Measurements from ENCODE around the gene PSMB7. TPM values are rescaled to one million over a fixed set of nuclear protein-coding genes. Genes with fewer than 3 reads are reported as not detected.
A peak's percentile ranks its signal among the peaks of the same experiment; 100 is the strongest.

PSMB7 gene
- total RNA-seq, 4 donors from 2014 or later, result 74.7 to 181 (median 100) TPM

- Histone ChIP-seq H3K4me3 (no peak overlapping the region), H3K27me3 (no peaks in the 10 kb centered on the region), H3K4me1 (peaks cover 0 to 34% (median 0%) of the 10 kb centered on the region in 4 donors), H3K27ac (no peak overlapping the region), H3K9me3 (no peaks in the 10 kb centered on the region), H3K36me3 (peaks cover 0 to 67% (median 0%) of the 10 kb centered on the region in 3 donors)
- TF ChIP-seq POLR2A (IDR thresholded peaks at IDR 0.05) (no peak), EP300 (IDR thresholded peaks at IDR 0.05) (no peak), CTCF (IDR thresholded peaks at IDR 0.05) (no peak)
- no peak for DNase-seq (ENCODE audit: low spot score in 2 of 2)
- WGBS, 2 donors, result 87 to 95% methylated on average over 6 of the region's 6 CpGs
Measured at GRCh38 chr9:124359426-124359825, 55.8 kb downstream of the PSMB7 start.

- no peaks in the 10 kb centered on the region for H3K27me3 ChIP-seq
- peaks cover 0 to 42% (median 0%) of the 10 kb centered on the region in 4 donors for H3K4me1 ChIP-seq
- no peak overlapping the region for H3K4me3 ChIP-seq
- TF ChIP-seq CTCF (IDR thresholded peaks at IDR 0.05) (no peak), EP300 (IDR thresholded peaks at IDR 0.05) (no peak), POLR2A (IDR thresholded peaks at IDR 0.05) (no peak)
- WGBS, 2 donors, result 94 to 95% methylated on average over 13 of the region's 13 CpGs
- no peak for DNase-seq (ENCODE audit: low spot score in 2 of 2)
- H3K36me3 ChIP-seq, result peaks cover 0 to 67% (median 0%) of the 10 kb centered on the region in 3 donors
- H3K27ac ChIP-seq, result no peak overlapping the region
- H3K9me3 ChIP-seq, result no peaks in the 10 kb centered on the region
Measured at GRCh38 chr9:124358631-124359030, 56.6 kb downstream of the PSMB7 start.

GRCh38 chr9:124357721-124358361, 57.4 kb downstream of the PSMB7 start:
- no peak for DNase-seq (ENCODE audit: low spot score in 2 of 2)
- peak overlapping the region in 2 of 4 donors; percentile 36 to 56 for H3K27ac ChIP-seq
- no peaks in the 10 kb centered on the region for H3K9me3 ChIP-seq
- WGBS, 2 donors, result 67 to 68% methylated on average over 13 of the region's 13 CpGs
- no peak for TF ChIP-seq EP300 (IDR thresholded peaks at IDR 0.05)
- TF ChIP-seq CTCF (IDR thresholded peaks at IDR 0.05), result peak in 2 of 5 experiments; percentile 8 to 13
- no peak overlapping the region for H3K4me3 ChIP-seq
- H3K4me1 ChIP-seq, result peaks cover 0 to 42% (median 0%) of the 10 kb centered on the region in 4 donors
- H3K27me3 ChIP-seq, result no peaks in the 10 kb centered on the region
- peaks cover 0 to 68% (median 0%) of the 10 kb centered on the region in 3 donors for H3K36me3 ChIP-seq

- no peak for DNase-seq (ENCODE audit: low spot score in 2 of 2)
- 88 to 90% methylated on average over 19 of the region's 19 CpGs for WGBS, 2 donors
Measured at GRCh38 chr9:124356745-124357390, 58.4 kb downstream of the PSMB7 start.

More at GRCh38 chr9:124356745-124357390, 58.4 kb downstream of the PSMB7 start:
- Histone ChIP-seq H3K36me3 (peaks cover 0 to 77% (median 3%) of the 10 kb centered on the region in 3 donors), H3K27ac (peak overlapping the region in 1 of 4 donors; percentile 56), H3K27me3 (no peaks in the 10 kb centered on the region), H3K4me3 (no peak overlapping the region), H3K9me3 (no peaks in the 10 kb centered on the region), H3K4me1 (peaks cover 0 to 39% (median 0%) of the 10 kb centered on the region in 4 donors)
- no peak for TF ChIP-seq CTCF (IDR thresholded peaks at IDR 0.05)
